Neural cell (in vitro differentiated cells): ENCODE results near the gene PYGB. TPM values are rescaled to one million over a fixed set of nuclear protein-coding genes. Genes with fewer than 3 reads are reported as not detected.

Experiments used
- H2AFZ ChIP-seq: fragments of 200-600, 300-800 bp; sonication (generic), shearing (Covaris generic); 2 replicates; pipeline ENCODE4 v1.6.0; 2014; ENCODE audit warnings: low read depth, mild to moderate bottlenecking, antibody characterized with exemption, low read length, moderate library complexity
- H3F3A ChIP-seq: fragments of 200-600 bp; shearing (Covaris generic); 2 replicates; pipeline ENCODE4 v1.6.1; 2016; ENCODE audit warnings: mild to moderate bottlenecking, moderate library complexity, mixed read lengths, antibody characterized with exemption, low read length; ENCODE audit not compliant: insufficient read depth, poor library complexity, severe bottlenecking
- H3K27ac ChIP-seq: fragments of 200-600, 300-800 bp; sonication (generic), shearing (Covaris generic); 2 replicates; pipeline ENCODE4 v1.5.1; 2014; ENCODE audit warnings: mild to moderate bottlenecking, low read length, moderate library complexity
- H3K27me3 ChIP-seq: fragments of 300-800, 200-600 bp; sonication (generic), shearing (Covaris generic); 2 replicates; pipeline ENCODE4 v1.6.0; 2014; ENCODE audit warnings: mild to moderate bottlenecking, low read depth, low read length, moderate library complexity; ENCODE audit not compliant: insufficient read depth
- H3K36me3 ChIP-seq: fragments of 300-800, 200-600 bp; sonication (generic), shearing (Covaris generic); 2 replicates; pipeline ENCODE4 v1.5.1; 2014; ENCODE audit warnings: mild to moderate bottlenecking, antibody characterized with exemption, low read length, moderate library complexity; ENCODE audit not compliant: insufficient read depth
- H3K4me2 ChIP-seq: fragments of 300-800, 200-600 bp; sonication (generic), shearing (Covaris generic); 2 replicates; pipeline ENCODE4 v1.6.0; 2014; ENCODE audit warnings: mild to moderate bottlenecking, low read length
- H3K4me3 ChIP-seq: fragments of 300-800, 200-600 bp; sonication (generic), shearing (Covaris generic); 2 replicates; pipeline ENCODE4 v1.5.1; 2014; ENCODE audit warnings: mild to moderate bottlenecking, low read length, moderate library complexity
- H3K79me2 ChIP-seq: fragments of 200-600 bp; shearing (Covaris generic); replicated peaks from 2 replicates; pipeline ENCODE4 v1.6.0; 2014; ENCODE audit warnings: mild to moderate bottlenecking, low read length, moderate library complexity; ENCODE audit not compliant: insufficient read depth
- H3K9ac ChIP-seq: fragments of 300-800, 200-600 bp; sonication (generic), shearing (Covaris generic); 2 replicates; pipeline ENCODE4 v1.6.1; 2016; ENCODE audit warnings: mild to moderate bottlenecking, low read length, mixed read lengths
- H3K9me2 ChIP-seq: fragments of 200-600 bp; shearing (Covaris generic); 2 replicates; pipeline ENCODE4 v1.6.1; 2016; ENCODE audit warnings: mild to moderate bottlenecking, low read length, mixed read lengths; ENCODE audit not compliant: insufficient read depth
- H3K9me3 ChIP-seq: fragments of 200-600, 300-800 bp; sonication (generic), shearing (Covaris generic); 2 replicates; pipeline ENCODE4 v1.6.1; 2016; ENCODE audit warnings: mild to moderate bottlenecking, mixed run types, low read length, moderate library complexity, mixed read lengths
- H4K20me1 ChIP-seq: fragments of 200-600 bp; shearing (Covaris generic); 2 replicates; pipeline ENCODE4 v1.6.1; 2016; ENCODE audit warnings: mild to moderate bottlenecking, mixed run types; ENCODE audit not compliant: insufficient read depth
- EP300 ChIP-seq: fragments of 450-650 bp; conservative IDR thresholded peaks from 2 replicates; pipeline ENCODE4 v1.6.1; 2014; ENCODE audit warnings: antibody characterized with exemption, mild to moderate bottlenecking, moderate library complexity; ENCODE audit not compliant: poor library complexity, severe bottlenecking
- EZH2 ChIP-seq: fragments of 200-600, 300-800 bp; shearing (Covaris generic), sonication (generic); IDR thresholded peaks from 2 replicates; pipeline ENCODE4 v1.6.1; 2014; ENCODE audit warnings: antibody characterized with exemption, low read length, borderline replicate concordance, mild to moderate bottlenecking; ENCODE audit not compliant: insufficient read depth, poor library complexity, severe bottlenecking
- MXI1 ChIP-seq: fragments of 450-650 bp; conservative IDR thresholded peaks from 2 replicates; pipeline ENCODE4 v1.6.1; 2014; ENCODE audit warnings: antibody characterized with exemption, mild to moderate bottlenecking; ENCODE audit not compliant: poor library complexity, severe bottlenecking
- POLR2AphosphoS5 ChIP-seq: IDR thresholded peaks from 2 replicates; pipeline ENCODE4 v1.6.1; 2012
- RAD21 ChIP-seq: fragments of 450-650 bp; conservative IDR thresholded peaks from 2 replicates; pipeline ENCODE4 v1.6.1; 2014; ENCODE audit warnings: antibody characterized with exemption, mild to moderate bottlenecking, moderate library complexity
- SMC3 ChIP-seq: fragments of 450-650 bp; conservative IDR thresholded peaks from 2 replicates; pipeline ENCODE4 v1.6.1; 2014; ENCODE audit warnings: antibody characterized with exemption, mild to moderate bottlenecking, moderate library complexity; ENCODE audit not compliant: poor library complexity
- TAF1 ChIP-seq: IDR thresholded peaks from 2 replicates; pipeline ENCODE4 v1.6.1; 2012; ENCODE audit warnings: low read depth
- polyA plus RNA-seq: library from polyadenylated mRNA; depleted of rRNA; stranded (reverse); fragments of >200 nt; gene quantifications from 2 replicates; pipeline ENCODE4 v1.2.3, GENCODE V29; 2014
- TF ChIP-seq, protein P1 (sequence below): fragments of 450-650 bp; IDR thresholded peaks from 2 replicates; pipeline ENCODE4 v1.5.1; 2014; ENCODE audit warnings: antibody characterized with exemption, mild to moderate bottlenecking, moderate library complexity; ENCODE audit not compliant: poor library complexity, severe bottlenecking
- TF ChIP-seq, protein P2 (sequence below): IDR thresholded peaks from 2 replicates; pipeline ENCODE4 v1.6.1; 2012; ENCODE audit warnings: borderline replicate concordance

PYGB gene
- polyA plus RNA-seq, 1 donor from 2014 or later, result 70.5 TPM

DNA sequence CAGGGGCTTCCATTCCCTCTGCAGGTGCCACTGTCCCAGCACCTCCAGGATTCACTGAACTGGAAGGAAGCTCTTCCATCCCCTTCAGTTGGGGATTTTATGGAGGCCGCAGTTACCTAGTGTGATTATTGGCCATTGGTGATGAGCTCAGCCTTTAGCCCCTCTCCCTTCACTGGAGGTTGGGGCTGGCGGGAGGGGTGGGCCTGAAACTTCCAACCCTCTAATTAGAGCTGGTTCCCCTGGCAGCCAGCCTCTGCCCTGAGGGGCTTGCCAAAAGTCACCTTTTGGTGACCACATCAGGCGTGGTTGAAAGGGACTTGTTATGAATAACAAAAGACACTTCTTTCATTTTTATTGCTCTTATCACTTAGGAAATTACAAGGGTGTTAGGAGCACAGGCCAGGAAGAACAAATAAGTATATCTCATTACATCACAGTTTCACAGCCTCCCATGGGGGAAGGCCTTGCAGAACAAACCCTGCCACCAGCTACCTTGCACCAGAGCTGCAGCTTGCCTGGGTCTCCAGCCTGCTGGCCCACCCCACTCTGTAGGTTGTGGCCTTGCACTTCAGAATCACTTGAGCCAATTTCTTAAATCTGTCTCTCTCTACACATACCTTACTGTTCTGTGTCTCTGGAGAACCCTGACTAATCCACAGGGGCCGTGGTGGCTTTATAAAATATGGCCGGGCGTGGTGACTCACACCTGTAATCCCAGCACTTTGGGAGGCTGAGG, 5.0 kb downstream of the PYGB start:
- no peaks in the 10 kb centered on the region for H3K36me3 ChIP-seq
- H3F3A ChIP-seq, result peaks cover 5% of the 10 kb centered on the region
- no peaks in the 10 kb centered on the region for H3K9me2 ChIP-seq
- H2AFZ ChIP-seq, result no peak overlapping the region
- no peak overlapping the region for H3K4me3 ChIP-seq
- no peaks in the 10 kb centered on the region for H4K20me1 ChIP-seq
- H3K27ac ChIP-seq, result no peak overlapping the region
- H3K9me3 ChIP-seq, result no peaks in the 10 kb centered on the region
- TF ChIP-seq, protein P1, sequence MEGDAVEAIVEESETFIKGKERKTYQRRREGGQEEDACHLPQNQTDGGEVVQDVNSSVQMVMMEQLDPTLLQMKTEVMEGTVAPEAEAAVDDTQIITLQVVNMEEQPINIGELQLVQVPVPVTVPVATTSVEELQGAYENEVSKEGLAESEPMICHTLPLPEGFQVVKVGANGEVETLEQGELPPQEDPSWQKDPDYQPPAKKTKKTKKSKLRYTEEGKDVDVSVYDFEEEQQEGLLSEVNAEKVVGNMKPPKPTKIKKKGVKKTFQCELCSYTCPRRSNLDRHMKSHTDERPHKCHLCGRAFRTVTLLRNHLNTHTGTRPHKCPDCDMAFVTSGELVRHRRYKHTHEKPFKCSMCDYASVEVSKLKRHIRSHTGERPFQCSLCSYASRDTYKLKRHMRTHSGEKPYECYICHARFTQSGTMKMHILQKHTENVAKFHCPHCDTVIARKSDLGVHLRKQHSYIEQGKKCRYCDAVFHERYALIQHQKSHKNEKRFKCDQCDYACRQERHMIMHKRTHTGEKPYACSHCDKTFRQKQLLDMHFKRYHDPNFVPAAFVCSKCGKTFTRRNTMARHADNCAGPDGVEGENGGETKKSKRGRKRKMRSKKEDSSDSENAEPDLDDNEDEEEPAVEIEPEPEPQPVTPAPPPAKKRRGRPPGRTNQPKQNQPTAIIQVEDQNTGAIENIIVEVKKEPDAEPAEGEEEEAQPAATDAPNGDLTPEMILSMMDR, result no peak
- no peak for TF ChIP-seq EZH2
- no peak for TF ChIP-seq EP300
- no peak for TF ChIP-seq TAF1
- no peak for TF ChIP-seq SMC3
- H3K79me2 ChIP-seq, result peaks cover 76% of the 10 kb centered on the region
- H3K4me2 ChIP-seq, result no peak overlapping the region
- no peaks in the 10 kb centered on the region for H3K27me3 ChIP-seq
- no peak overlapping the region for H3K9ac ChIP-seq

DNA sequence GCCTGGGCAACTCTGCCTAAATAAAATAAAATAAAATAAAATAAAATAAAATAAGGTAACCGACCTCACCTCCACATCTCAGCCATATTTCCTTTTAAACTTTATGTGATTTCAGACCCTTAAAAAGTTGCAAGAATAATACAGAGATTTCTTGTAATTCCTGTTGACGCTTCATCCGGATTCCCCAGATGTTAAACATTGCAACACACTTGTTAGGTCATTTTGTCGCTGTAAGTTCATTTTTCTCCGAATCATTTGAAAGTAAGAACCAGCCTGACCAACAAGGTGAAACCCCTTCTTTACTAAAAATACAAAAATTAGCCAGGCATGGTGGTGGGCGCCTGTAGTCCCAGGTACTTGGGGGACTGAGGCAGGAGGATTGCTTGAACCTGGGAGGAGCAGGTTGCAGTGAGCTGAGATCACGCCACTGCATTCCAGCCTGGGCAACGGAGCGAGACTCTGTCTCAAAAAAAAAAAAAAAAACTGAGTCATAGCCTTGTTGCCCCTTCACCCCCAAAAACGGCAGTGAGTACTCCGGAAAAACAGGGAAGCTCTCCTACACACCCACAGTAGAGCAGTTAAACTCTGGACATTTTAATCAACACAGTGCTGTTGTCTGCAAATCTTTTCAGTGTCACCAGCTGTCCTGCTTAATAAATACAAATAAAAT, 5.9 kb downstream of the PYGB start:
- no peaks in the 10 kb centered on the region for H4K20me1 ChIP-seq

More for the DNA sequence above, 5.9 kb downstream of the PYGB start:
- Histone ChIP-seq H3K9me3 (no peaks in the 10 kb centered on the region), H3K4me2 (no peak overlapping the region), H3F3A (peaks cover 4% of the 10 kb centered on the region), H3K79me2 (peaks cover 80% of the 10 kb centered on the region), H3K27me3 (no peaks in the 10 kb centered on the region), H3K9me2 (no peaks in the 10 kb centered on the region), H3K4me3 (no peak overlapping the region), H2AFZ (no peak overlapping the region), H3K9ac (no peak overlapping the region), H3K27ac (no peak overlapping the region), H3K36me3 (no peaks in the 10 kb centered on the region)
- no peak for TF ChIP-seq SMC3
- TF ChIP-seq TAF1, result no peak
- no peak for TF ChIP-seq MXI1
- TF ChIP-seq, protein P1, result no peak
- no peak for TF ChIP-seq EP300
- TF ChIP-seq RAD21, result no peak
- TF ChIP-seq, protein P2, sequence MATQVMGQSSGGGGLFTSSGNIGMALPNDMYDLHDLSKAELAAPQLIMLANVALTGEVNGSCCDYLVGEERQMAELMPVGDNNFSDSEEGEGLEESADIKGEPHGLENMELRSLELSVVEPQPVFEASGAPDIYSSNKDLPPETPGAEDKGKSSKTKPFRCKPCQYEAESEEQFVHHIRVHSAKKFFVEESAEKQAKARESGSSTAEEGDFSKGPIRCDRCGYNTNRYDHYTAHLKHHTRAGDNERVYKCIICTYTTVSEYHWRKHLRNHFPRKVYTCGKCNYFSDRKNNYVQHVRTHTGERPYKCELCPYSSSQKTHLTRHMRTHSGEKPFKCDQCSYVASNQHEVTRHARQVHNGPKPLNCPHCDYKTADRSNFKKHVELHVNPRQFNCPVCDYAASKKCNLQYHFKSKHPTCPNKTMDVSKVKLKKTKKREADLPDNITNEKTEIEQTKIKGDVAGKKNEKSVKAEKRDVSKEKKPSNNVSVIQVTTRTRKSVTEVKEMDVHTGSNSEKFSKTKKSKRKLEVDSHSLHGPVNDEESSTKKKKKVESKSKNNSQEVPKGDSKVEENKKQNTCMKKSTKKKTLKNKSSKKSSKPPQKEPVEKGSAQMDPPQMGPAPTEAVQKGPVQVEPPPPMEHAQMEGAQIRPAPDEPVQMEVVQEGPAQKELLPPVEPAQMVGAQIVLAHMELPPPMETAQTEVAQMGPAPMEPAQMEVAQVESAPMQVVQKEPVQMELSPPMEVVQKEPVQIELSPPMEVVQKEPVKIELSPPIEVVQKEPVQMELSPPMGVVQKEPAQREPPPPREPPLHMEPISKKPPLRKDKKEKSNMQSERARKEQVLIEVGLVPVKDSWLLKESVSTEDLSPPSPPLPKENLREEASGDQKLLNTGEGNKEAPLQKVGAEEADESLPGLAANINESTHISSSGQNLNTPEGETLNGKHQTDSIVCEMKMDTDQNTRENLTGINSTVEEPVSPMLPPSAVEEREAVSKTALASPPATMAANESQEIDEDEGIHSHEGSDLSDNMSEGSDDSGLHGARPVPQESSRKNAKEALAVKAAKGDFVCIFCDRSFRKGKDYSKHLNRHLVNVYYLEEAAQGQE, result no peak
- TF ChIP-seq EZH2, result no peak
- no peak for TF ChIP-seq POLR2AphosphoS5
